Central memory CD8-positive, alpha-beta T cell (primary cell): Measurements from ENCODE around the gene ZNF423.

Experiments used
- ATAC-seq: fragments of 150-1000 bp; cut with Tn5 transposase; replicated peaks from 2 replicates; pipeline ENCODE4 v1.10.0; 2022; ENCODE audit warnings: mild to moderate bottlenecking, moderate FRiP score, moderate number of reproducible peaks; ENCODE audit not compliant: poor library complexity, severe bottlenecking; ENCODE audit errors: extremely low read depth
- DNase-seq, 2 donors: peaks; one replicate each; pipeline ENCODE4 v3.0.0; 2021; ENCODE audit warnings: low spot score in 2 of 2
- H3K27ac Mint-ChIP-seq: one replicate; pipeline ENCODE4 v1.8.0; 2022; ENCODE audit warnings: low read depth, mild to moderate bottlenecking, moderate library complexity, mixed read lengths
- H3K27me3 Mint-ChIP-seq: one replicate; pipeline ENCODE4 v1.8.0; 2022; ENCODE audit warnings: mixed read lengths
- H3K36me3 Mint-ChIP-seq: one replicate; pipeline ENCODE4 v1.8.0; 2022; ENCODE audit warnings: mild to moderate bottlenecking, moderate library complexity, mixed read lengths; ENCODE audit not compliant: insufficient read depth
- H3K4me1 Mint-ChIP-seq: one replicate; pipeline ENCODE4 v1.8.0; 2022; ENCODE audit warnings: mixed read lengths
- H3K4me3 Mint-ChIP-seq: one replicate; pipeline ENCODE4 v1.8.0; 2022; ENCODE audit warnings: mild to moderate bottlenecking, moderate library complexity, mixed read lengths
- H3K9me3 Mint-ChIP-seq: one replicate; pipeline ENCODE4 v1.8.0; 2022; ENCODE audit warnings: mixed read lengths

The ZNF423 gene

GRCh38 chr16:49602976-49603310 is 253.0 kb downstream of the ZNF423 start:
- H3K4me3 Mint-ChIP-seq: no peak overlapping the region
- peaks cover 50% of the 10 kb centered on the region for H3K27me3 Mint-ChIP-seq
- no peak for ATAC-seq
- no peaks in the 10 kb centered on the region for H3K36me3 Mint-ChIP-seq
- no peaks in the 10 kb centered on the region for H3K4me1 Mint-ChIP-seq
- H3K9me3 Mint-ChIP-seq: no peaks in the 10 kb centered on the region
- no peak overlapping the region for H3K27ac Mint-ChIP-seq
- DNase-seq: no peak

GRCh38 chr16:49602201-49602975 is 253.5 kb downstream of the ZNF423 start:
- Mint-ChIP-seq H3K36me3 (no peaks in the 10 kb centered on the region), H3K9me3 (no peaks in the 10 kb centered on the region), H3K27me3 (peaks cover 47% of the 10 kb centered on the region), H3K27ac (no peak overlapping the region), H3K4me1 (no peaks in the 10 kb centered on the region), H3K4me3 (no peak overlapping the region)
- ATAC-seq: no peak
- no peak for DNase-seq

- DNase-seq: no peak
- Mint-ChIP-seq H3K9me3 (no peaks in the 10 kb centered on the region), H3K27ac (no peak overlapping the region), H3K36me3 (no peaks in the 10 kb centered on the region), H3K27me3 (peaks cover 39% of the 10 kb centered on the region), H3K4me3 (no peak overlapping the region), H3K4me1 (no peaks in the 10 kb centered on the region)
- ATAC-seq: no peak
These were observed 254.3 kb downstream of the ZNF423 start for GRCh38 chr16:49601576-49601975.

- Mint-ChIP-seq H3K4me1 (no peaks in the 10 kb centered on the region), H3K4me3 (no peak overlapping the region), H3K27me3 (peaks cover 33% of the 10 kb centered on the region), H3K9me3 (no peaks in the 10 kb centered on the region), H3K36me3 (no peaks in the 10 kb centered on the region), H3K27ac (no peak overlapping the region)
- no peak for ATAC-seq
- no peak for DNase-seq
These were observed 254.9 kb downstream of the ZNF423 start for GRCh38 chr16:49600976-49601375.

GRCh38 chr16:49600536-49600935 is 255.4 kb downstream of the ZNF423 start:
- ATAC-seq (no peak), DNase-seq (no peak)
- H3K27ac Mint-ChIP-seq: no peak overlapping the region
- H3K36me3 Mint-ChIP-seq: no peaks in the 10 kb centered on the region
- H3K27me3 Mint-ChIP-seq: peaks cover 28% of the 10 kb centered on the region
- no peaks in the 10 kb centered on the region for H3K4me1 Mint-ChIP-seq
- H3K4me3 Mint-ChIP-seq: no peak overlapping the region
- no peaks in the 10 kb centered on the region for H3K9me3 Mint-ChIP-seq

GRCh38 chr16:49599704-49600103 is 256.2 kb downstream of the ZNF423 start:
- Mint-ChIP-seq H3K27me3 (peaks cover 23% of the 10 kb centered on the region), H3K4me3 (no peak overlapping the region), H3K9me3 (no peaks in the 10 kb centered on the region), H3K4me1 (no peaks in the 10 kb centered on the region), H3K27ac (no peak overlapping the region), H3K36me3 (no peaks in the 10 kb centered on the region)
- no peak for ATAC-seq
- DNase-seq: no peak

- Mint-ChIP-seq H3K4me3 (no peak overlapping the region), H3K4me1 (no peaks in the 10 kb centered on the region), H3K36me3 (peaks cover 1% of the 10 kb centered on the region), H3K9me3 (no peaks in the 10 kb centered on the region), H3K27me3 (peaks cover 23% of the 10 kb centered on the region), H3K27ac (no peak overlapping the region)
- ATAC-seq (no peak), DNase-seq (no peak)
These were observed 256.6 kb downstream of the ZNF423 start for GRCh38 chr16:49599281-49599680.

GRCh38 chr16:49598383-49599170 is 257.3 kb downstream of the ZNF423 start:
- H3K4me1 Mint-ChIP-seq: no peaks in the 10 kb centered on the region

GRCh38 chr16:49597796-49598195 is 258.1 kb downstream of the ZNF423 start:
- H3K27me3 Mint-ChIP-seq: peaks cover 26% of the 10 kb centered on the region
- H3K4me3 Mint-ChIP-seq: no peak overlapping the region
- no peak overlapping the region for H3K27ac Mint-ChIP-seq
- ATAC-seq (no peak), DNase-seq (no peak)
- no peaks in the 10 kb centered on the region for H3K4me1 Mint-ChIP-seq
- no peaks in the 10 kb centered on the region for H3K9me3 Mint-ChIP-seq
- H3K36me3 Mint-ChIP-seq: peaks cover 2% of the 10 kb centered on the region

More at GRCh38 chr16:49598383-49599170, 257.3 kb downstream of the ZNF423 start:
- Mint-ChIP-seq H3K27ac (no peak overlapping the region), H3K4me3 (no peak overlapping the region), H3K9me3 (no peaks in the 10 kb centered on the region), H3K27me3 (peaks cover 23% of the 10 kb centered on the region), H3K36me3 (peaks cover 2% of the 10 kb centered on the region)
- no peak for DNase-seq
- ATAC-seq: no peak

GRCh38 chr16:49596648-49597291 is 259.1 kb downstream of the ZNF423 start:
- ATAC-seq: no peak
- Mint-ChIP-seq H3K27me3 (peaks cover 26% of the 10 kb centered on the region), H3K36me3 (peaks cover 2% of the 10 kb centered on the region), H3K4me1 (no peaks in the 10 kb centered on the region), H3K9me3 (no peaks in the 10 kb centered on the region), H3K27ac (no peak overlapping the region), H3K4me3 (no peak overlapping the region)
- DNase-seq: no peak

- Mint-ChIP-seq H3K27me3 (peaks cover 26% of the 10 kb centered on the region), H3K4me3 (no peak overlapping the region), H3K27ac (no peak overlapping the region), H3K36me3 (peaks cover 2% of the 10 kb centered on the region), H3K4me1 (no peaks in the 10 kb centered on the region), H3K9me3 (no peaks in the 10 kb centered on the region)
- ATAC-seq: no peak
- no peak for DNase-seq
These were observed 259.8 kb downstream of the ZNF423 start for GRCh38 chr16:49596068-49596467.

- ATAC-seq (no peak), DNase-seq (no peak)
- H3K4me1 Mint-ChIP-seq: no peaks in the 10 kb centered on the region
- H3K27me3 Mint-ChIP-seq: peaks cover 34% of the 10 kb centered on the region
- H3K9me3 Mint-ChIP-seq: no peaks in the 10 kb centered on the region
- H3K27ac Mint-ChIP-seq: no peak overlapping the region
- peaks cover 2% of the 10 kb centered on the region for H3K36me3 Mint-ChIP-seq
- H3K4me3 Mint-ChIP-seq: no peak overlapping the region
These were observed 261.0 kb downstream of the ZNF423 start for GRCh38 chr16:49594685-49595498.
